ENCODE results near the gene ZBTB42.

DNA sequence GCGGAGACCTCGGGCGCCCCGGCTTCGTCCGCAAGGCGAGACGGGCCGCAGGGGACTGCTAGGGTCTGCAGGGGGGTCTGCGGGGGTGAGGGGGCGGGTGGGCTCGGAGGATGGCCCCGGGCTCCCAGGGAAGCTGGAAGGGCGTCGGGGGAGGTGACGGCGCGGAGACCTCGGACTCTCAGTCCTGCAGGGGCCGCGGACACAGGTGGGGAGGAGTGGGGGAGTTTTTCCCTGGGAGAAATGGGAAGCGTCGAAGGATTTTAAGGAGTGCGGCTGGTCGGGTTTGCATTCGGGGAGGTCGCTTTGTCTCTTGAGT lies 25.9 kb downstream of the ZBTB42 start:
- TF ChIP-seq POLR2AphosphoS5 (IDR thresholded peaks at IDR 0.05; ENCODE audit: borderline replicate concordance, low read depth, low read length) (no peak), EZH2 (IDR thresholded peaks at IDR 0.05) (no peak)

Measured in SK-N-MC (cell line).